GM19328 (cell line): ENCODE data around the gene GRIP1.

ENCODE experiments used
- ATAC-seq: cut with Tn5 transposase; IDR thresholded peaks from one replicate; pipeline ENCODE4 v1.9.1; 2021; ENCODE audit warnings: mild to moderate bottlenecking, moderate library complexity; ENCODE audit not compliant: unreplicated experiment

The GRIP1 gene

DNA sequence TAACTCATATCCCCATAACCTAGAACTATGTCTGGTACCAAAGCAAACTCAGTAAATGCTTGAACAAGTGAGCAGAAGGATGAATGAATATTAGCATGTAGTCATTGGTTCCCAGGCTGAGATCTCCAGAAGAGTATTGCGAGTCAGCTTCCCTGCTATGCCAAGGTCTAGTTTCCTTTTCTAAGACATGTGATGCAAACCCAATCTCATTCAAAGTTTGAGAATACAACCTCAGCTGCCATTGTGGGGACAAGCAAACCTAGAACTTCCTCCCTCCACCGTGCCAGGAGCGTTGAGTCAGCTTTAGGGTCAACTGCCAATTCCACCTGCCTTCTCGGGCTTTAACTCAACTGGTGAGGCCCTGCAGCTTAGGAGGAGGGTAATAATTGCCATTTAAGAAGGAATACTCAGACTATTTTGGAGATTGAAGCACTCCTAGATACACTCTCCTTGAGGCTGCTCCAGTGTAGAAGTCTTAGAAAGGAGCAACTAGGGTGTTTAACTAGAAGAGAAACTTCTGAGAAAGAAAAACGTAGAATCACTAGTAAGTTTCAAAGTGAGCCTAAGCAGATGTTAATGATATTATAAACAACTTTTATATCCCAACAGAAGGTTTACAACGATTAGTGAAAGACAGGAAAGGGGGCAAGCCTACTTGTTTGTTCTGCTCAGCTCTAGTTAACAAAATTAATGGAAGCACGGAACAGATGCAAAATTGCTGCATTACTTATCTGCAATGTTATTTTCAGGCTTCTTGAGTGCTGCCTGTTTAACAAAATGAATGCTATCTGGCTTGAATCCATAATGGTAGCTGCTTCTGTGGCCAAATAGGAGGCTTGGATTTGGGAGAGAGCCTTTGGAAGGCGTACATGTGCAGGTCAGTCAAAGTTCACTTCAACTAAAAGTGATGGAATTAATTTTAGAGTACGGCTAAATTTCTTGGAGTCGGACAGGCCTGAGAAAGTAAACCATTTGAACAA lies 279.7 kb downstream of the GRIP1 start:
- ATAC-seq: no peak

DNA sequence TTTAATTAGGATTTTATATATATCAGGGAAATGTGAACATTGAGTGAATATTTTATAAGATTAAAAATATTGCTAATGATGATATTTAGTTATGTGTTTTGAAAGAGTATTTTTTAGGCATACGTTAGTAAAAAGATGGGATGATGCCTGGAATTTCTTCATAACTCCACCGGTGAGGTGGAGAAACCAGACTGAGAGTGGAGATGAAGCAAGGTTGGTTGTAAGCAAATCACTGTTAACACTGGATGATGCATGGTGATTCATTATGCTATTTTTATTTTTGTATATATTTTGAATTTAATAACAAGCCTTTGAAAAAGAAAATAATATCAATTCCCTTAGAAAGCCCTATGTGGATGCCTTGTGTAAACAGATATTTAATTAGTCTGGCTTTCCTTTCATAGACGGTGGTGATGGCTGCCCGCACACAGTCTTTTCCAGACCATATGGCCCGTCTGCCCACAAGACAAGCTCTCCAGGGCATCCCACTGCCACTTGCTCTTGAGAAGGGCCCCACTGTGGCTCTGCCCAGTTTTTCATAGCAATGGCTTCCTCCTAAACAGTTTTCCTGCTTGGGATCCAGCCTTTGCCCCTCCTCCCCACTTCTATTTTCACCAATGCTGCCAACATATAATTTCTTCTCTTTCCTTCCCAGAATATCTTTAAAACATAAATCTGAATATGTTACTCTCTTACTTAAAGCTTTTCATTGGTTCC lies 281.1 kb downstream of the GRIP1 start:
- no peak for ATAC-seq

DNA sequence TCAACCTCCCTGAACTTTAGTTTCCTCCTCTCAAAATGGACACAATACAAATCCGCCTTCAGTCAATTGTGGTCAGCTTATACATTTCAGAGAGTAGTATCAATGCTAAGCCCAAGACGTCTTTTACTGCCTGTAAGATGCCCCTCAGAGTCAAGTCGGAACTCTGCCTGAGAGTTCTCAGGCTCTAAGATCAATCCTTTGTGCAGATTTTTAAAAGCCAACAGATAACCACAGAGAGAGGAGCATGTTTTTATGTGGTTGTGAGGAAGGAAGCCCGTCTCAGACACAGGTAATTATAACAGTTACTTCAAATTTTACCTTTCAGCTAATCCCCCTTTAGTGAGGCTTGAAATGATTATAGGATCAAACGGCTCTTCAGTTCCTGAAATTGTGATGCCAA lies 285.0 kb downstream of the GRIP1 start:
- ATAC-seq: no peak

DNA sequence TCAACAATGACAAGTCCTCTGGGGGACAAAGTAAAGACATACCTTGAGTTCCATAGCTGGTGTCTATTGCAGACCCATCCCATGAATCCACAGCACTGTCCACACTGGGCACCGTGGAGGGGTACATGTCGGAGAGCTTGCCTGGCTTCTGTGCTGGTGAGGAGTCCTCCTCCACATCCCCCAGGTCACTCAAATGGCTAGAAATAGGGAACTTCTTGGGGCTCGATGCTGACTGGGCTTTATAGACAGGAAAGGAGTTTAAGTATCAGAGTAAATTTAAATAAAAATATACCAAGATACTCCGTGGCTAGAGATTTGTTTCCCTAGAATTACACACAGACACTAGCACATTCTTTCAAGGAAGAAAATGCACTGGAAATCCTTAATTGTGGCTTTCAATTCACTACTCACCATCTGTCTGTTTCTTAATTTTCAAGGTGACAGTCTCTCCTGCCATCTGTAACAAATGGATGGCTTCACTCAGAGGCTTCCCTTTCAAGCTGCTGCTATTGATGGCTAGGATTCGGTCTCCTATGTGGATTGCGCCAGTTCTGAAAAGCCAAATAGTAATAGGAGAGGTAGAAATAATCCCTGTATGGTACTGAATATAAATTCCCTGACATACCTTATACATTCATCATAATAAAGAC lies 286.5 kb downstream of the GRIP1 start:
- ATAC-seq: no peak

GRCh38 chr12:66388517-66388916 lies 290.4 kb downstream of the GRIP1 start:
- ATAC-seq: no peak

GRCh38 chr12:66387117-66387516 lies 291.8 kb downstream of the GRIP1 start:
- no peak for ATAC-seq

DNA sequence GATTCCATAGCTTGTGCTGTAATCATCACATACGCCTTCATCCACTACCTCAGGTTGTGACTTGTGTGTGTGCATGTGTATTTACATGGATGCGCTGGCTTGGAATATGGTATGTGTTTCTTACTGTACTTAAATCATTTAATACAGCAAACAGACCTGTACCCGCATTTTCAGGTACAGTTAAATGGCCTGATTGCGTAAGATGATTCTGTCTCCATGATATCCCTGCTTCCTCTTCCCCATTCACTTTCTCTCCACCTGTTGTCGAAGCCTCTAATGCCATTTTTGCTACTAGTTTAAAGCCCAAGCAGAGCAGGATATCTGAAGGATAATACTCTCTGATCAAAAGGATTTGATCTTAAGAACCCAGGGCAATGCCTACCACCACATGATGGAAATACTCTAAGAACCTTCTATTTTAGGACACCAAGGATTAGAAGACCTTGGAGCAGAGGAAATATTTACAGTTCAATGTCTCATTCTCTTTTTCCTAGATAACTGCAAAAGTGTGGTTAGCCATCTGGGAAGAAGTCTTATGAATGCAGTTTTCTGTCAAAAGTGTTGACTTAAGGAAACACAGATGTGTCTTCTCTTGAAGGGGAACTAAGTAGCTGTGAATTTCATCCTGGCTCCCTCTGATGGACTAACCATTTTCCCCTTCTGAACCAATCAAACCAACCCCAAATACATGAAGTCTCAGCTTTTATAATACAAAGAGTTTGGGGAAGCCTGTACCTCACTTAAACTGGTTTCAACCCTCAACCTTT lies 297.9 kb downstream of the GRIP1 start:
- no peak for ATAC-seq

DNA sequence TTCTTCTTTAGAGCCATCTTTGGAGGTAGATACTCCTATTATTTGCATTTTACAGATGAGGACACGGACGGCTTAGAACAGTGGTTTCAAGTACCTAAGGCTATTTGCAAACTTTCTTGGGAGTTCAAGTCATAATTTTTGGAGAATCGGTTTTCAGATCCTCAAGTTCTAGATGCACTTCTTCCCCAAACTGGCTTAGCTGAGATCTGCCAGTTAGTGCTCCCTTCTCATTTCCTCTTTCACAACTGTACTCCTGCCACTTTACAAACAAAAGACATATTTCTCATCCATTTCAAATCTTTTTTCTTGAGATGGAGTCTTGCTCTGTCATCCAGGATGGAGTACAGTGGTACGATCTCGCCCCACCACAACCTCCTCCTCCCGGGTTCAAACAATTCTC lies 299.3 kb downstream of the GRIP1 start:
- ATAC-seq: no peak

- ATAC-seq: no peak
Measured at GRCh38 chr12:66375560-66375959, 303.3 kb downstream of the GRIP1 start.

DNA sequence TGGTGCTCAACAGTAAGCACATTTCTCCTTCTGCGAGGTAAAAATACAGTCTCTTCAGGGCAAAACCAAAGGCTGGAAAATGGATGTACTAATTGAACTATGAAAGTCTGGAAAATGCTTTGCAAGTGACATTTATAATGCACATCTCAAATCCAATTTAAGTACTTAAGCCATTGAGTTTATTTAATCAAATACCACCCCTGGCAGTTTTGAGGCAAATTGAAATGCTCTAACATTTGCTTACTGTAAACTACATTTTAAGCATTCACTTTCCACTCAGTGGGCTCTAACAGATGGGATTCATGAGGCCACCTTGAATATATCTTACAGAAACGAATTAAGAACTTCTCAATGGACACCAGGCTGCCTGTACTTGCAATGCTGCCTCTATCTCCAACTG lies 306.9 kb downstream of the GRIP1 start:
- ATAC-seq: no peak

- no peak for ATAC-seq
Measured at GRCh38 chr12:66367015-66367667, 311.7 kb downstream of the GRIP1 start.

- no peak for ATAC-seq
Measured at GRCh38 chr12:66365718-66366490, 313.0 kb downstream of the GRIP1 start.

DNA sequence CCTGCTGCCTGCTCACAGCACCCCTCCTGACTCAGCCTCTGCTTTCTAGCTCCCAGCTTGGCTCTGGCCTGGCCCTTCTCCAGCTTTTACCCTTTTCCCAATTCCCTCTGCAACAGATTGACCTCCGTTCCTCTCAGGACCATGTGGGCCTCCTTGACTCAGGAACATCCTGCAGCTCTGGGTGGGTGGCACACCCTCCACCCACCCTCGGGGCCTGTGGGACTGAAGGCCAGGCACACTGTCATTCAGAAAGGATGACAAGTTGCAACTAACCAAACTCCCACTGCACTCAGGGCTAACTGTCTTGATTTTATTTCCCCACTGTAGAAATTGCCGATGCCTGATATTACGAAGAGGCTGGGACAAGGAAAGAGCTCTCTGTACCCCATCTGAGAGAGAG lies 317.2 kb downstream of the GRIP1 start:
- no peak for ATAC-seq

- no peak for ATAC-seq
Measured at GRCh38 chr12:66359300-66359699, 319.6 kb downstream of the GRIP1 start.

DNA sequence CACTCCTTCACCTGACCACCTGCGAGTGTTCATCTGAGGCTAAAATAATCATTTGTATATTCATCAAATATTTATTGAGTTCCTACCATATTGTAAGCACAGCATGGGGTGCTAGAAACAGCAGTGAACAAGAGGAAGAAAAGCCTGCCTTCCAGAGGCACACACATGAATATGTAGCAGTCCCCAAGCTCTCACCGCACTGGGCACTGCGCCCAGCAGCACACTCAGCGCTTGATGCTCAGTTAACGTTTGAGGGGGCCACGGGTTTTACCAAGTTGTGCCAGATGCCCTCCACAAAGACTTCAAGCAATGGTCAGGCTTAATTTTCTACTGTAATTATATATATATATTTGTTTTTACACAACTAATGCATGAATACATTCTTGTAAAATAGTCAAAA lies 324.6 kb downstream of the GRIP1 start:
- ATAC-seq: no peak

- ATAC-seq: no peak
Measured at GRCh38 chr12:66352899-66353298, 326.0 kb downstream of the GRIP1 start.

GRCh38 chr12:66352197-66352596 lies 326.7 kb downstream of the GRIP1 start:
- ATAC-seq: no peak

GRCh38 chr12:66351301-66351700 lies 327.6 kb downstream of the GRIP1 start:
- ATAC-seq: no peak

DNA sequence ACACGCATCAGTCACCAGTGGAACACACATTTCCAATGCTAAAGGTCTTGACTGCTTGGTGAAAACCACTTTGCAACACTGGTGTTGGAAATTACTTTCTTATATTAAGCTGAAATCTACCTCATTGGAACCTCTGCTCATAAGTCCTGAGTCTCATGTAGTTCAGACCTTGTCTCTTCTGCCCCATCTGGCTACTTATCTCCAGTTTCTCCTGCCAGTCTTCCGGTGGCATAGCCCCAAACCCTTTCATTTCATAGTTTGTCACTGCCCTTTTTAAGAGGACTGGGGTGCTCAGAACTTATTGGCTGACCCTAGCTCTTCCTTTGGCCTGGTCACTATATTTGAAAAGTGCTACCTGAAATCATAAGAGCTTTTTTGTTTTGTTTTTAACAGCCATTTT lies 332.9 kb downstream of the GRIP1 start:
- ATAC-seq: no peak

GRCh38 chr12:66345212-66345611 lies 333.7 kb downstream of the GRIP1 start:
- ATAC-seq: no peak
